Mucosa of rectum (tissue), 2 donors: ENCODE data around the gene CAPZB.

ENCODE experiments used
- H3K27ac ChIP-seq, 2 donors: one replicate each; pipeline ENCODE4 v1.7.0; 2013; ENCODE audit warnings: inconsistent platforms in 2 of 2, low read depth in 2 of 2, low read length in 2 of 2
- H3K27me3 ChIP-seq, 2 donors: one replicate each; pipeline ENCODE4 v1.7.0; 2013; ENCODE audit warnings: low read length in 2 of 2; ENCODE audit not compliant: control insufficient read depth in 2 of 2, insufficient read depth in 2 of 2
- H3K36me3 ChIP-seq, 2 donors: one replicate each; pipeline ENCODE4 v1.7.0; 2013; ENCODE audit warnings: low read length in 2 of 2; ENCODE audit not compliant: control insufficient read depth in 2 of 2, insufficient read depth in 2 of 2
- H3K4me1 ChIP-seq, 2 donors: one replicate each; pipeline ENCODE4 v1.7.0; 2013; ENCODE audit warnings: low read length in 2 of 2, mild to moderate bottlenecking in 1 of 2; ENCODE audit not compliant: control insufficient read depth in 2 of 2, insufficient read depth in 2 of 2
- H3K4me3 ChIP-seq, 2 donors: one replicate each; pipeline ENCODE4 v1.7.0; 2013; ENCODE audit warnings: low read length in 2 of 2
- H3K9ac ChIP-seq, 2 donors: one replicate each; pipeline ENCODE4 v1.7.0; 2013; ENCODE audit warnings: low read length in 2 of 2, low read depth in 1 of 2, mild to moderate bottlenecking in 1 of 2
- H3K9me3 ChIP-seq, 2 donors: one replicate each; pipeline ENCODE4 v1.7.0; 2013; ENCODE audit warnings: low read length in 2 of 2; ENCODE audit not compliant: control insufficient read depth in 2 of 2
- donor health status: healthy.
- donor health status: Normal muscosa, but diverticular disease.

CAPZB gene

GRCh38 chr1:19401535-19401889, 83.8 kb downstream of the CAPZB start:
- H3K9ac ChIP-seq = no peak overlapping the region
- peaks cover 14 to 19% of the 10 kb centered on the region in 2 donors for H3K4me1 ChIP-seq

GRCh38 chr1:19400875-19401534, 84.3 kb downstream of the CAPZB start:
- Histone ChIP-seq H3K36me3 (peaks cover 4 to 9% of the 10 kb centered on the region in 2 donors), H3K27ac (peak overlapping the region in 1 of 2 donors; percentile 20), H3K9me3 (no peaks in the 10 kb centered on the region), H3K4me3 (no peak overlapping the region), H3K27me3 (no peaks in the 10 kb centered on the region), H3K9ac (no peak overlapping the region), H3K4me1 (peaks cover 10 to 14% of the 10 kb centered on the region in 2 donors)

More at GRCh38 chr1:19401535-19401889, 83.8 kb downstream of the CAPZB start:
- no peaks in the 10 kb centered on the region for H3K9me3 ChIP-seq
- no peak overlapping the region for H3K4me3 ChIP-seq
- no peaks in the 10 kb centered on the region for H3K27me3 ChIP-seq
- H3K36me3 ChIP-seq = peaks cover 0 to 9% of the 10 kb centered on the region in 2 donors
- H3K27ac ChIP-seq = peak overlapping the region in 1 of 2 donors; percentile 13

GRCh38 chr1:19400192-19400611, 85.1 kb downstream of the CAPZB start:
- H3K27ac ChIP-seq = peak overlapping the region in 1 of 2 donors; percentile 25
- peaks cover 6 to 12% of the 10 kb centered on the region in 2 donors for H3K4me1 ChIP-seq

GRCh38 chr1:19398309-19398760, 87.0 kb downstream of the CAPZB start:
- H3K4me3 ChIP-seq = no peak overlapping the region
- H3K27ac ChIP-seq = peak overlapping the region; percentile 40 to 58
- no peak overlapping the region for H3K9ac ChIP-seq
- H3K36me3 ChIP-seq = peaks cover 5 to 14% of the 10 kb centered on the region in 2 donors
- H3K27me3 ChIP-seq = no peaks in the 10 kb centered on the region
- H3K4me1 ChIP-seq = peaks cover 5 to 6% of the 10 kb centered on the region in 2 donors
- H3K9me3 ChIP-seq = no peaks in the 10 kb centered on the region

More at GRCh38 chr1:19400192-19400611, 85.1 kb downstream of the CAPZB start:
- Histone ChIP-seq H3K36me3 (peaks cover 5 to 13% of the 10 kb centered on the region in 2 donors), H3K4me3 (no peak overlapping the region), H3K9me3 (no peaks in the 10 kb centered on the region), H3K9ac (no peak overlapping the region), H3K27me3 (no peaks in the 10 kb centered on the region)

- Histone ChIP-seq H3K27ac (no peak overlapping the region), H3K9ac (no peak overlapping the region), H3K36me3 (peaks cover 5 to 14% of the 10 kb centered on the region in 2 donors), H3K4me1 (peaks cover 10 to 11% of the 10 kb centered on the region in 2 donors), H3K4me3 (no peak overlapping the region), H3K9me3 (no peaks in the 10 kb centered on the region), H3K27me3 (no peaks in the 10 kb centered on the region)
Observed at GRCh38 chr1:19397217-19397945, 88.0 kb downstream of the CAPZB start.

GRCh38 chr1:19396280-19396679, 89.1 kb downstream of the CAPZB start:
- H3K27me3 ChIP-seq = no peaks in the 10 kb centered on the region
- no peak overlapping the region for H3K4me3 ChIP-seq
- peaks cover 5 to 12% of the 10 kb centered on the region in 2 donors for H3K36me3 ChIP-seq
- H3K9ac ChIP-seq = no peak overlapping the region
- no peak overlapping the region for H3K27ac ChIP-seq
- H3K9me3 ChIP-seq = no peaks in the 10 kb centered on the region
- peaks cover 15 to 20% of the 10 kb centered on the region in 2 donors for H3K4me1 ChIP-seq

GRCh38 chr1:19395678-19396192, 89.6 kb downstream of the CAPZB start:
- no peak overlapping the region for H3K9ac ChIP-seq
- H3K36me3 ChIP-seq = peaks cover 5 to 11% of the 10 kb centered on the region in 2 donors
- no peaks in the 10 kb centered on the region for H3K27me3 ChIP-seq
- peak overlapping the region in 1 of 2 donors; percentile 5 for H3K27ac ChIP-seq
- H3K4me1 ChIP-seq = peaks cover 14 to 21% of the 10 kb centered on the region in 2 donors
- no peak overlapping the region for H3K4me3 ChIP-seq
- H3K9me3 ChIP-seq = no peaks in the 10 kb centered on the region

- peak overlapping the region in 1 of 2 donors; percentile 5 for H3K9ac ChIP-seq
- peak overlapping the region in 1 of 2 donors; percentile 13 for H3K27ac ChIP-seq
Observed at GRCh38 chr1:19393046-19393445, 92.3 kb downstream of the CAPZB start.

GRCh38 chr1:19392221-19392620, 93.1 kb downstream of the CAPZB start:
- Histone ChIP-seq H3K36me3 (peaks cover 10 to 11% of the 10 kb centered on the region in 2 donors), H3K4me1 (peaks cover 27 to 35% of the 10 kb centered on the region in 2 donors), H3K27ac (peak overlapping the region in 1 of 2 donors; percentile 79), H3K9me3 (no peaks in the 10 kb centered on the region), H3K4me3 (no peak overlapping the region), H3K27me3 (no peaks in the 10 kb centered on the region), H3K9ac (no peak overlapping the region)

More at GRCh38 chr1:19393046-19393445, 92.3 kb downstream of the CAPZB start:
- H3K4me3 ChIP-seq = no peak overlapping the region
- no peaks in the 10 kb centered on the region for H3K9me3 ChIP-seq
- H3K36me3 ChIP-seq = peaks cover 5 to 11% of the 10 kb centered on the region in 2 donors
- H3K27me3 ChIP-seq = no peaks in the 10 kb centered on the region
- peaks cover 22 to 30% of the 10 kb centered on the region in 2 donors for H3K4me1 ChIP-seq

GRCh38 chr1:19391596-19391981, 93.8 kb downstream of the CAPZB start:
- Histone ChIP-seq H3K36me3 (peaks cover 10 to 11% of the 10 kb centered on the region in 2 donors), H3K4me1 (peaks cover 33 to 39% of the 10 kb centered on the region in 2 donors), H3K9ac (peak overlapping the region; percentile 35 to 45), H3K4me3 (peak overlapping the region in 1 of 2 donors; percentile 2), H3K27ac (peak overlapping the region; percentile 69 to 79), H3K9me3 (no peaks in the 10 kb centered on the region), H3K27me3 (no peaks in the 10 kb centered on the region)
